AG10803 (cell line): Measurements from ENCODE around the gene CACNA1I.

Source experiments
- DNase-seq: peaks from one replicate; pipeline ENCODE4 v3.0.0; 2010; ENCODE audit warnings: low read depth
- H3K4me3 ChIP-seq: 2 replicates; pipeline ENCODE4 v1.5.1; 2011; ENCODE audit warnings: mild to moderate bottlenecking, low read length, control low read depth
- TF ChIP-seq, protein P1 (sequence below): conservative IDR thresholded peaks from 2 replicates; pipeline ENCODE4 v1.5.1; 2011; ENCODE audit warnings: mild to moderate bottlenecking, low read length, control low read depth, inconsistent platforms

The CACNA1I gene

DNA sequence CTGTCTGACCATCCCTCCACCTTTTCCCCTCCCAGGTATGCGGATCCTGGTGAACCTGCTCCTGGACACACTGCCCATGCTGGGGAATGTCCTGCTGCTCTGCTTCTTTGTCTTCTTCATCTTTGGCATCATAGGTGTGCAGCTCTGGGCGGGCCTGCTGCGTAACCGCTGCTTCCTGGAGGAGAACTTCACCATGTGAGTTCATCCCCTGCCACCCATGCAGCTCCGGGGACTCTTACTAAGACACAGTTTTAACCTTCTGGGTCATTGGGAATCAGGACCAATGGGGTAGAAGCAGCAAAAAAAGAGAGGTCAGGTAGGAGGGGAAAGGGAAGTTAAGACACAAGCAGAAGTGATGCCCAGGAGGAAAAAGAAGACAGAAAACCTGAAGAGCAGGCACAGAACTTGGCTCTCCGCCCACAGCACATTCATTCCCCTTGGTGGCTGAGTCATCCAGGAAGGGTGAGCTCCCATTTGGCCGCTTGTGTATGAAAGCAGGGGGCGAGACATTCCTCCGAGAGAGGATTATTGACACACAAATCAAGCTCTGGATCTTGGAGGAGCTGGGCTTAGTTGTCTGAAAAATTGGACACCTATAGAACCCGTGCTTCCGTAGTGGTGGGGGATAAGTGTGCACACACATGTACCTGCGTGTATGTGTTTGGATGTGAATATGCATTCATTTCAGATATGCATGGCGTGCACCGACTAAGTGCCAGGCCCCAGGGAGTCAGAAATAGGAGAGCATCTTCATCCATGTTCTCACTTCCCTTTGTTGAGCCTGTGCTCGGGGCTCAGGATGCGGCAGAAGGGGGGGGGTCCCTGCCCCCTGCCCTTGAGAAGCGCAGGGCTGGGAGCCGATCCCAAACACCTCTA lies 64.2 kb downstream of the CACNA1I start:
- H3K4me3 ChIP-seq = no peak overlapping the region
- DNase-seq = peak; percentile 76
- TF ChIP-seq, protein P1, sequence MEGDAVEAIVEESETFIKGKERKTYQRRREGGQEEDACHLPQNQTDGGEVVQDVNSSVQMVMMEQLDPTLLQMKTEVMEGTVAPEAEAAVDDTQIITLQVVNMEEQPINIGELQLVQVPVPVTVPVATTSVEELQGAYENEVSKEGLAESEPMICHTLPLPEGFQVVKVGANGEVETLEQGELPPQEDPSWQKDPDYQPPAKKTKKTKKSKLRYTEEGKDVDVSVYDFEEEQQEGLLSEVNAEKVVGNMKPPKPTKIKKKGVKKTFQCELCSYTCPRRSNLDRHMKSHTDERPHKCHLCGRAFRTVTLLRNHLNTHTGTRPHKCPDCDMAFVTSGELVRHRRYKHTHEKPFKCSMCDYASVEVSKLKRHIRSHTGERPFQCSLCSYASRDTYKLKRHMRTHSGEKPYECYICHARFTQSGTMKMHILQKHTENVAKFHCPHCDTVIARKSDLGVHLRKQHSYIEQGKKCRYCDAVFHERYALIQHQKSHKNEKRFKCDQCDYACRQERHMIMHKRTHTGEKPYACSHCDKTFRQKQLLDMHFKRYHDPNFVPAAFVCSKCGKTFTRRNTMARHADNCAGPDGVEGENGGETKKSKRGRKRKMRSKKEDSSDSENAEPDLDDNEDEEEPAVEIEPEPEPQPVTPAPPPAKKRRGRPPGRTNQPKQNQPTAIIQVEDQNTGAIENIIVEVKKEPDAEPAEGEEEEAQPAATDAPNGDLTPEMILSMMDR = no peak

GRCh38 chr22:39635719-39636118 lies 65.2 kb downstream of the CACNA1I start:
- TF ChIP-seq, protein P1 = no peak
- H3K4me3 ChIP-seq = no peak overlapping the region
- DNase-seq = no peak

DNA sequence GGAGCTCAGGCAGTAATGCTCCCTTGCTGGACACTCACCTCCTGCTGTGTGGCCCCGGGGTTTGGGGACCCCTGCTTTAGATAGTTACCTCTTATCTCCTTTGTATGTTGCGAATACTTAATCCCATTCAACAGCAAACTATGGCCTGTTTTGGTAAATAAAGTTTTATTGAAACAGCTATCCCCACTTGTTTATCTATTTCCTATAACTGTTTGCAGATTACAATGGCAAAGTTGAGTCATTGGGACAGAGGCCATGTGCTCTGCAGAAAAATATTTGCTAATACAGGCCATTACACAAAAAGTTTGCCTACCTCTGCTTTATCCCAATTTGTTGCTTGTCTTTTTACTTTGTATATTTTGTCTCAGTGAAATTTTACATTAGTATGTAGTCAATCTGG lies 68.4 kb downstream of the CACNA1I start:
- H3K4me3 ChIP-seq = no peak overlapping the region
- DNase-seq = no peak
- TF ChIP-seq, protein P1 = no peak

DNA sequence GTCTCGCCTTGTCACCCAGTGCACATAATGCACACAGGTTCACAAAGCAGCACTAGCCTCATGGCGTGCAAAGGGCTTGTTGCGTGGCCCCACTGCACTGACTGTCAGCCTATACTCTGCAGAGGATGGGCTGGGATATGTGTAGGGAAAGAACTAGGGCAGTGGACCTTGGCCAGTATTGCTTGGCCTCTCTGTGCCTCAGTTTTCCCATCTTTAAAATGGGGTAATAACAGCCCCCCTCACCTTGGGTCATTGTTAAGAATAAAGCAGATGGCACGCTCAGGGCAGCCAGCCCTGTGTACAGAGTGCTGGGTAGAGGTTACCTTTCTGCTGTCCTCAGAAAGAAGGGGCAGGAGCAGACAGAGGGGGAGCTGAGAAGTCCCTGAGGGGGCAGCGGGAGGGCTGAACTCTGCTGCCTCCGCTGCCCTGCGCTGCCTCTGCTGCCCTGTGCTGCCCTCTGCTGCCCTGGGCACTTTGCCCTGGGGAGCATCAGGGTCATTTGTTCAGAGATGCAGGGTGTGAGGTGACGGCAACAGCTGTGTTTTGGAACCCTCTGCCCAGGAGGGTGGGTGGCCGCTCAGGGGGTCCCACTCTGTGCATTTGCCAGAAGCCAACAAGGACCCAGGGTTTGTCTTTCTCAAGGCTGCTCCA lies 71.2 kb downstream of the CACNA1I start:
- TF ChIP-seq, protein P1 = no peak
- no peak overlapping the region for H3K4me3 ChIP-seq
- DNase-seq = no peak

DNA sequence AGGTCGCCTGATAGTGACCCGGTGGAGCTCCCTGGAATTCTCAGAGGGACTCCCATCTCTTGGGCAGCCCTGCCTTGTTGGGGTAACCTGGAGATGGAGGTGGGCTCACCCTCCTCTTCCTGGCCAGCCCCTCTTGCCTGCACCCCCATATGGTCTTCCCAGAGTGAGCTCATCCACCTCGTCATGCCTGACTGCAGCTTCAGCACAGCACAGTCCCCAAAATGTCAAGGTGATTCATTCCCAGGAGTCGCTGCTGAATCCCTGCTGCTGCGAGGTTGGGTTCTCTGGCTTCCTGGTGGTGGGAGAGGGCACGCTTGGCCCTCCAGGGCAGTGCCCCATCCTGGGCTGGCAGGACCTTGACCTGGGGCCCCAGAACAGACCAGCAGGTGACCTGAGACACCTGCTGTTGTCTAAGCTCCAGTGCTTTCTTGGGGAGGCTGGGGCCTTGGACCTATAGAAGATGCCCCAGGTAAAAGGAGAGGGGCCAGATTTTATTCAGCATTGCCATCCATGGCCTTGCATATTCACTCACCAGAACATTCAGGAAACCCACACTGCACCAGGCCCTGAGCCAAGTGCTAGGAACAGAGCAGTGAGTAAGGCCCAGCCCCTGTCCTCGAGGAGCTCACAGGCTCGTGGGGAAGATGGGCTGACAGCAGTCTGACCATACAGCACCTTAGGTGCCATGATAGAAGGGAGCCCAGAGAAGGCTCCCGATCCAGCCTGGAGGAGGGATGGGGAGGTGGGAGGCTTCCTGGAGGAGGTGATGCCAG lies 72.9 kb downstream of the CACNA1I start:
- no peak for DNase-seq
- H3K4me3 ChIP-seq = no peak overlapping the region
- TF ChIP-seq, protein P1 = no peak

- no peak for DNase-seq
- TF ChIP-seq, protein P1 = no peak
- H3K4me3 ChIP-seq = no peak overlapping the region
Observed at GRCh38 chr22:39645532-39645931, 75.0 kb downstream of the CACNA1I start.
